Neural cell (in vitro differentiated cells): ENCODE data around the gene SP100.

Experiments
- EZH2 ChIP-seq: fragments of 200-600, 300-800 bp; shearing (Covaris generic), sonication (generic); IDR thresholded peaks from 2 replicates; pipeline ENCODE4 v1.6.1; 2014; ENCODE audit warnings: antibody characterized with exemption, low read length, borderline replicate concordance, mild to moderate bottlenecking; ENCODE audit not compliant: insufficient read depth, poor library complexity, severe bottlenecking
- POLR2AphosphoS5 ChIP-seq: IDR thresholded peaks from 2 replicates; pipeline ENCODE4 v1.6.1; 2012
- TF ChIP-seq, protein P1 (sequence below): IDR thresholded peaks from 2 replicates; pipeline ENCODE4 v1.6.1; 2012; ENCODE audit warnings: borderline replicate concordance
- TF ChIP-seq, protein P2 (sequence below): fragments of 450-650 bp; IDR thresholded peaks from 2 replicates; pipeline ENCODE4 v1.5.1; 2014; ENCODE audit warnings: antibody characterized with exemption, mild to moderate bottlenecking, moderate library complexity; ENCODE audit not compliant: poor library complexity, severe bottlenecking

DNA sequence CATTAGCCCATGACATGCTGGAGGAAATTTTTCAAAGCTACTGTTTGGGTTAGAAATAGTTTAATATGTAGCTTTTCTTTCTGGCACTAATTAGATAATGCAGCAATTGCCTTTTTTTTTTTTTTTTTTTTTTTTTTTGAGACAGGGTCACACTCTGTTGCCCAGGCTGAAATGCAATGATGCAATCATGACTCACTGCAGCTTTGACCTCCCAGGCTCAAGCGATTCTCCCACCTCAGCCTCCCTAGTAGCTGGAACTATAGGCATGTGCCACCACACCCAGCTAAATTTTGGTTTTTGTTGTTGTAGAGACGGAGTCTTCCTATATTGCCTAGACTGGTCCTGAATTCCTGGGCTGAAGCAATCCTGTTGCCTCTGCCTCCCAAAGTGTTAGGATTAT lies 136.2 kb downstream of the SP100 start:
- TF ChIP-seq, protein P1, sequence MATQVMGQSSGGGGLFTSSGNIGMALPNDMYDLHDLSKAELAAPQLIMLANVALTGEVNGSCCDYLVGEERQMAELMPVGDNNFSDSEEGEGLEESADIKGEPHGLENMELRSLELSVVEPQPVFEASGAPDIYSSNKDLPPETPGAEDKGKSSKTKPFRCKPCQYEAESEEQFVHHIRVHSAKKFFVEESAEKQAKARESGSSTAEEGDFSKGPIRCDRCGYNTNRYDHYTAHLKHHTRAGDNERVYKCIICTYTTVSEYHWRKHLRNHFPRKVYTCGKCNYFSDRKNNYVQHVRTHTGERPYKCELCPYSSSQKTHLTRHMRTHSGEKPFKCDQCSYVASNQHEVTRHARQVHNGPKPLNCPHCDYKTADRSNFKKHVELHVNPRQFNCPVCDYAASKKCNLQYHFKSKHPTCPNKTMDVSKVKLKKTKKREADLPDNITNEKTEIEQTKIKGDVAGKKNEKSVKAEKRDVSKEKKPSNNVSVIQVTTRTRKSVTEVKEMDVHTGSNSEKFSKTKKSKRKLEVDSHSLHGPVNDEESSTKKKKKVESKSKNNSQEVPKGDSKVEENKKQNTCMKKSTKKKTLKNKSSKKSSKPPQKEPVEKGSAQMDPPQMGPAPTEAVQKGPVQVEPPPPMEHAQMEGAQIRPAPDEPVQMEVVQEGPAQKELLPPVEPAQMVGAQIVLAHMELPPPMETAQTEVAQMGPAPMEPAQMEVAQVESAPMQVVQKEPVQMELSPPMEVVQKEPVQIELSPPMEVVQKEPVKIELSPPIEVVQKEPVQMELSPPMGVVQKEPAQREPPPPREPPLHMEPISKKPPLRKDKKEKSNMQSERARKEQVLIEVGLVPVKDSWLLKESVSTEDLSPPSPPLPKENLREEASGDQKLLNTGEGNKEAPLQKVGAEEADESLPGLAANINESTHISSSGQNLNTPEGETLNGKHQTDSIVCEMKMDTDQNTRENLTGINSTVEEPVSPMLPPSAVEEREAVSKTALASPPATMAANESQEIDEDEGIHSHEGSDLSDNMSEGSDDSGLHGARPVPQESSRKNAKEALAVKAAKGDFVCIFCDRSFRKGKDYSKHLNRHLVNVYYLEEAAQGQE = no peak
- TF ChIP-seq, protein P2, sequence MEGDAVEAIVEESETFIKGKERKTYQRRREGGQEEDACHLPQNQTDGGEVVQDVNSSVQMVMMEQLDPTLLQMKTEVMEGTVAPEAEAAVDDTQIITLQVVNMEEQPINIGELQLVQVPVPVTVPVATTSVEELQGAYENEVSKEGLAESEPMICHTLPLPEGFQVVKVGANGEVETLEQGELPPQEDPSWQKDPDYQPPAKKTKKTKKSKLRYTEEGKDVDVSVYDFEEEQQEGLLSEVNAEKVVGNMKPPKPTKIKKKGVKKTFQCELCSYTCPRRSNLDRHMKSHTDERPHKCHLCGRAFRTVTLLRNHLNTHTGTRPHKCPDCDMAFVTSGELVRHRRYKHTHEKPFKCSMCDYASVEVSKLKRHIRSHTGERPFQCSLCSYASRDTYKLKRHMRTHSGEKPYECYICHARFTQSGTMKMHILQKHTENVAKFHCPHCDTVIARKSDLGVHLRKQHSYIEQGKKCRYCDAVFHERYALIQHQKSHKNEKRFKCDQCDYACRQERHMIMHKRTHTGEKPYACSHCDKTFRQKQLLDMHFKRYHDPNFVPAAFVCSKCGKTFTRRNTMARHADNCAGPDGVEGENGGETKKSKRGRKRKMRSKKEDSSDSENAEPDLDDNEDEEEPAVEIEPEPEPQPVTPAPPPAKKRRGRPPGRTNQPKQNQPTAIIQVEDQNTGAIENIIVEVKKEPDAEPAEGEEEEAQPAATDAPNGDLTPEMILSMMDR = no peak
- TF ChIP-seq POLR2AphosphoS5 (no peak), EZH2 (no peak)
